ENCODE measurements around the gene PCDHGA11.
"Not testable (repeated sequence)": the region's sequence is repeated elsewhere in the genome, so short reads cannot be mapped to it uniquely, and the experiment has no call there.

The PCDHGA11 gene

GRCh38 chr5:141432726-141433125, 11.9 kb downstream of the PCDHGA11 start:
- DNase-seq, result not testable (repeated sequence)

GRCh38 chr5:141434006-141434405, 13.2 kb downstream of the PCDHGA11 start:
- DNase-seq, result no peak

- DNase-seq, result no peak
Observed at GRCh38 chr5:141437221-141437620, 16.4 kb downstream of the PCDHGA11 start.

DNA sequence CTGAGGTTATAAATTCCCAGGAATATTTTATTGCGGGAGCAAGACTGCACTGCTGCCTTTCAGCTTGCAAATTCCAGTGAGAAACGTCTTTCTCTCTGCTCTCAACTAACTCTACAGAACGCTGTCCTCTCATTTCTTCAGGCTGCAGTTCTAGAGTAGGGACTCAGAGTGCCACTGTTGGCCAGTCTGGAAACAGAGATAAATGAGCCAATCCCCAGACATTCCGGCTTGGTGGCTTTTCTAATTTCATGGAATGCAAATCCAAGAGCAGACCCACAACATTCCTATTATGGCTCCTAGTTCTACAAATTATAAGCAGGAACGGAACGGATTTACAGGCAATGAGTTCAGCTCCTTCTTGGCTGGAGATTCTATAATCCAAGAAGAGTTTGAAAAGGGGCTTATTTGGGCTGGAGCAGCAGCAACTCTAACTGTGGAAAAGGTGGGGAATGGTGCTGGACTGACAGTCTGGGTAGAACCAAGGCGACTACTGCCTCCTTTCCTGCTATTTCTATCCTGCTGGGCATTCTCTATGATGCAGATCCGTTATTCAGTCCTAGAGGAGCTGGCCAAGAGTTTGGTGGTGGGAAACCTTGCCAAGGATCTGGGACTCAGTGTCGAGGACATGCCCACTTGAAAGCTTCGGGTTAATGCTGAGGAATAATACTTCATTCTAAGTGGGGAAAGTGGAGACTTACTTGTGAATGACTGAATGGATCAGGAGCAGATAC, 18.7 kb downstream of the PCDHGA11 start:
- DNase-seq, result no peak

DNA sequence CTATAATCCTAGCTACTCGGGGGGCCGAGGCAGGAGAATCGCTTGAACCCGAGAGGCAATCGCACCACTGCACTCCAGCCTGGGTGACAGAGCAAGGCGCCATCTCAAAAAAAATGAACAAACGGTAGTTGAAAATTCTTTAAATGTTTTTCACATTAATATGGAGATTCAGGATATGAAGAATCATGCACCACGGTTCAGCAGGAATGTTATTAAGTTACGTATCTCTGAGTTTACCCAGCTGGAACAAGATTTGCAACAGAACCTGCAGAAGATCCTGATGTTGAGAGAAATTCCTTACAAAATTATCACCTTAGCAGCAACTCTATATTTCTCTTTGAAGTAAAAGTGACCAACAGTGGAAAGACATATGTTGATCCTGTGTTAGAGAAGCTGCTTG, 19.5 kb downstream of the PCDHGA11 start:
- DNase-seq, result no peak

DNA sequence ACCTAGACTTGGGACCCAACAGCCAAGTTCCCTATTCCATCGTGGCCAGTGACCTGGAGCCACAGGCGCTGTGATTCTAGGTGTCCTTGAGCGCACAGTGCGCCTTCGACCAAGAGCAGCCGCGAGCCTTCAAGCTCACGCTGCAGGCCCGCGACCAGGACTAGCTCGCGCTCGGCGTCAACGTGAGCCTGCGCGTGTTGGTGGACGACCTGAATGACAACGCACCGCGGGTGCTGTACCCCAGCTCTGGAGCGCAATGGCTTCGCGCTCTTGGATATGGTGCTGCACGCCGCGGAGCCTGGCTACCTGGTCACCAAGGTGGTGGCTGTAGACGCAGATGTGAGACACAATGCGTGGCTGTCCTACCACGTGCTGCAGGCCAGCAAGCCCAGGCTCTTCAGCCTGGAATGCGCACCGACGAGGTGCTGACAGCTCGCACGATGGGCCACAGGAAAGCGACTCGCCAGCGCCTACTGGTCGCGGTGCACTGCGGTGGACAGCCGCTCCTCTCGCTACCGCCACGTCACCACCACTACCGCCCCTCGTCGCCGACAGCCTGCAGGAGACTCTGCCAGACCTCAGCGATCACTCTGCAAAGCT, 20.8 kb downstream of the PCDHGA11 start:
- DNase-seq, result no peak

- no peak for DNase-seq
Observed at GRCh38 chr5:141465351-141465750, 44.5 kb downstream of the PCDHGA11 start.
